ENCODE measurements around the gene ABCA13.

Gene ABCA13

GRCh38 chr7:48244864-48245271 lies 73.6 kb downstream of the ABCA13 start:
- FAIRE-seq = no peak

- no peak for FAIRE-seq
These were observed 74.7 kb downstream of the ABCA13 start for GRCh38 chr7:48245751-48246472.

- FAIRE-seq = no peak
These were observed 77.9 kb downstream of the ABCA13 start for GRCh38 chr7:48249166-48249565.

GRCh38 chr7:48250441-48250951 lies 79.2 kb downstream of the ABCA13 start:
- FAIRE-seq = no peak

GRCh38 chr7:48251766-48252165 lies 80.5 kb downstream of the ABCA13 start:
- FAIRE-seq = no peak

GRCh38 chr7:48252995-48253394 lies 81.7 kb downstream of the ABCA13 start:
- no peak for FAIRE-seq

GRCh38 chr7:48255046-48255445 lies 83.8 kb downstream of the ABCA13 start:
- no peak for FAIRE-seq

GRCh38 chr7:48259463-48260280 lies 88.4 kb downstream of the ABCA13 start:
- FAIRE-seq = no peak

GRCh38 chr7:48261696-48262095 lies 90.4 kb downstream of the ABCA13 start:
- no peak for FAIRE-seq

GRCh38 chr7:48262606-48263310 lies 91.5 kb downstream of the ABCA13 start:
- no peak for FAIRE-seq

- no peak for FAIRE-seq
These were observed 92.0 kb downstream of the ABCA13 start for GRCh38 chr7:48263311-48263650.

GRCh38 chr7:48269066-48269465 lies 97.8 kb downstream of the ABCA13 start:
- no peak for FAIRE-seq

- no peak for FAIRE-seq
These were observed 103.4 kb downstream of the ABCA13 start for GRCh38 chr7:48274662-48275061.

GRCh38 chr7:48279420-48279819 lies 108.2 kb downstream of the ABCA13 start:
- FAIRE-seq = no peak

- no peak for FAIRE-seq
These were observed 108.8 kb downstream of the ABCA13 start for GRCh38 chr7:48280100-48280499.

- no peak for FAIRE-seq
These were observed 114.1 kb downstream of the ABCA13 start for GRCh38 chr7:48285373-48285772.

GRCh38 chr7:48286836-48287235 lies 115.6 kb downstream of the ABCA13 start:
- FAIRE-seq = no peak

GRCh38 chr7:48289656-48290055 lies 118.4 kb downstream of the ABCA13 start:
- FAIRE-seq = no peak

GRCh38 chr7:48292949-48293348 lies 121.7 kb downstream of the ABCA13 start:
- no peak for FAIRE-seq

- no peak for FAIRE-seq
These were observed 124.2 kb downstream of the ABCA13 start for GRCh38 chr7:48295296-48295971.

GRCh38 chr7:48296966-48297365 lies 125.7 kb downstream of the ABCA13 start:
- FAIRE-seq = no peak

GRCh38 chr7:48298779-48299178 lies 127.5 kb downstream of the ABCA13 start:
- FAIRE-seq = no peak

- no peak for FAIRE-seq
These were observed 128.4 kb downstream of the ABCA13 start for GRCh38 chr7:48299580-48300169.

All from G401.6 (cell line).